Upper lobe of left lung (tissue), 6 donors: Measurements from ENCODE around the gene KCTD14. TPM values are rescaled to one million over a fixed set of nuclear protein-coding genes. Genes with fewer than 3 reads are reported as not detected.
A peak's percentile ranks its signal among the peaks of the same experiment; 100 is the strongest.
"Not testable (repeated sequence)": the region's sequence is repeated elsewhere in the genome, so short reads cannot be mapped to it uniquely, and the experiment has no call there.

Experiments used
- ATAC-seq, 2 donors: fragments of 200-7000 bp; cut with Tn5 transposase; one replicate each; pipeline ENCODE4 v1.9.1; 2022; ENCODE audit warnings: mild to moderate bottlenecking in 2 of 2, moderate library complexity in 2 of 2; ENCODE audit not compliant: low FRiP score in 2 of 2
- DNase-seq, 2 donors: peaks; one replicate each; pipeline ENCODE4 v3.0.0-alpha.2; 2019 to 2020
- H3K27ac ChIP-seq, 4 donors: fragments of 200-600 bp; sonication (generic); one replicate each; pipeline ENCODE4 v1.5.1; 2016 to 2019
- H3K27me3 ChIP-seq, 4 donors: fragments of 200-600 bp; sonication (generic); one replicate each; pipeline ENCODE4 v1.5.1; 2017 to 2019
- H3K36me3 ChIP-seq, 4 donors: fragments of 200-600 bp; sonication (generic); one replicate each; pipeline ENCODE4 v1.5.1; 2016 to 2019
- H3K4me1 ChIP-seq, 4 donors: fragments of 200-600 bp; sonication (generic); one replicate each; pipeline ENCODE4 v1.5.1; 2018 to 2019
- H3K4me3 ChIP-seq, 4 donors: fragments of 200-600 bp; sonication (generic); one replicate each; pipeline ENCODE4 v1.5.1; 2017 to 2019; ENCODE audit warnings: mild to moderate bottlenecking in 2 of 4, moderate library complexity in 1 of 4
- H3K9me3 ChIP-seq, 4 donors: fragments of 200-600 bp; sonication (generic); one replicate each; pipeline ENCODE4 v1.5.1; 2018 to 2019
- CTCF ChIP-seq, 6 experiments: fragments of 450-650 bp in 4 of 6; fragments of 200-600 bp in 2 of 6; sonication (generic) in 2 of 6; IDR thresholded peaks; one replicate each; pipeline ENCODE4 v1.5.1; 2016 to 2019; ENCODE audit warnings: antibody characterized with exemption in 6 of 6
- EP300 ChIP-seq, 4 donors: sonication (generic); formaldehyde crosslinking; IDR thresholded peaks; one replicate each; pipeline ENCODE4 v1.5.1; 2017; ENCODE audit warnings: antibody characterized with exemption in 4 of 4, control low read depth in 2 of 4
- POLR2A ChIP-seq, 4 donors: fragments of 450-650 bp; IDR thresholded peaks; one replicate each; pipeline ENCODE4 v1.5.1; 2016 to 2017; ENCODE audit warnings: antibody characterized with exemption in 4 of 4, mild to moderate bottlenecking in 2 of 4
- POLR2AphosphoS5 ChIP-seq, 2 donors: sonication (generic); formaldehyde crosslinking; IDR thresholded peaks; one replicate each; pipeline ENCODE4 v1.5.1; 2017; ENCODE audit warnings: antibody characterized with exemption in 2 of 2
- WGBS, 2 donors: methylation state at CpG; one replicate each; pipeline ENCODE4 v1.1.5; 2017 to 2018; 5-methylcytosine and 5-hydroxymethylcytosine counted together
- total RNA-seq, 6 donors: library from RNA; depleted of rRNA in 4 of 6; stranded (reverse); fragments of >200 nt in 4 of 6; gene quantifications; one replicate each; pipeline versions ENCODE4 v1.1.0 to v1.2.1, GENCODE V29; 2016 to 2021
- donor health status: DM: no; HTN: no; CAD: no; lungs with moderate emphysema.
- donor health status: DM: no; HTN: yes; CAD: no; lungs with severe emphysema.

The KCTD14 gene
- total RNA-seq, 6 donors from 2014 or later = 10.3 to 28.6 (median 24.3) TPM

GRCh38 chr11:78048561-78048960 is 25.5 kb upstream of the KCTD14 start:
- Histone ChIP-seq H3K9me3 (no peaks in the 10 kb centered on the region), H3K4me3 (no peak overlapping the region), H3K36me3 (no peaks in the 10 kb centered on the region), H3K4me1 (peaks cover 13 to 22% (median 17%) of the 10 kb centered on the region in 4 donors), H3K27ac (no peak overlapping the region), H3K27me3 (no peaks in the 10 kb centered on the region)
- TF ChIP-seq EP300 (IDR thresholded peaks at IDR 0.05) (no peak), CTCF (IDR thresholded peaks at IDR 0.05) (no peak), POLR2A (IDR thresholded peaks at IDR 0.05) (no peak), POLR2AphosphoS5 (IDR thresholded peaks at IDR 0.05) (no peak)
- DNase-seq = no peak
- no peak for ATAC-seq
- WGBS, 2 donors = 84 to 97% methylated on average over 3 of the region's 3 CpGs

DNA sequence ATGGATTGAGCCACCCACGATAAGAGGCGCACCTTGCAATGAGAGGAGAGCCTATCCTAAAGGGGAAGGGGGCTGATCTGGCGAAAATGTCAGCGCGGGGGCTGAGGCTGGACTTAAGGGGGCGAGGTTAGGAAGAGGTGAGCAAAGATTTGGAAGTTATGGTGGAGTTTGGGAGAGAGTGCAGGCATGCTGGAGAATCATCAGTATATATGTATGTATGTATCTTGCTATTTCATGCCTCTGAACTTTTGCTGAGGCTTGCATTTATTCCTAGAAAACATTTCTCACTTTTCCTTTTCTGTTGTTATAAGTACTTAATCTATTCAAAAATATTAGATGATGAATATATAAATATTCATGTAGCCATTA is 23.4 kb upstream of the KCTD14 start:
- Histone ChIP-seq H3K4me1 (peaks cover 13 to 22% (median 16%) of the 10 kb centered on the region in 4 donors), H3K9me3 (no peaks in the 10 kb centered on the region), H3K27me3 (no peaks in the 10 kb centered on the region), H3K36me3 (no peaks in the 10 kb centered on the region), H3K4me3 (no peak overlapping the region), H3K27ac (peak overlapping the region in 1 of 4 donors; percentile 24)
- ATAC-seq = no peak
- TF ChIP-seq POLR2A (IDR thresholded peaks at IDR 0.05) (no peak), POLR2AphosphoS5 (IDR thresholded peaks at IDR 0.05) (no peak), EP300 (IDR thresholded peaks at IDR 0.05) (no peak), CTCF (IDR thresholded peaks at IDR 0.05) (no peak)
- 23 to 35% methylated on average over 6 of the region's 6 CpGs for WGBS, 2 donors
- DNase-seq = no peak

GRCh38 chr11:78045851-78046485 is 22.9 kb upstream of the KCTD14 start:
- ATAC-seq (peak; percentile 92 to 96), DNase-seq (peak; percentile 82 to 97)
- 4% methylated on average over 25 to 28 of the region's 28 CpGs for WGBS, 2 donors
- peak; percentile 94 to 99 (median 96) for TF ChIP-seq CTCF (IDR thresholded peaks at IDR 0.05)
- TF ChIP-seq POLR2A (IDR thresholded peaks at IDR 0.05) = peak in 1 of 4 donors; percentile 13
- TF ChIP-seq POLR2AphosphoS5 (IDR thresholded peaks at IDR 0.05) = peak; percentile 43 to 65
- no peak for TF ChIP-seq EP300 (IDR thresholded peaks at IDR 0.05)
- H3K9me3 ChIP-seq = no peaks in the 10 kb centered on the region
- peaks cover 13 to 24% (median 15%) of the 10 kb centered on the region in 4 donors for H3K4me1 ChIP-seq
- H3K36me3 ChIP-seq = no peaks in the 10 kb centered on the region
- peak overlapping the region; percentile 24 to 75 (median 49) for H3K27ac ChIP-seq
- peak overlapping the region; percentile 2 to 52 (median 43) for H3K4me3 ChIP-seq
- no peaks in the 10 kb centered on the region for H3K27me3 ChIP-seq

- ATAC-seq (peak; percentile 7 to 84), DNase-seq (peak in 1 of 2 donors; percentile 92)
- no peaks in the 10 kb centered on the region for H3K9me3 ChIP-seq
- H3K4me1 ChIP-seq = peaks cover 21 to 37% (median 27%) of the 10 kb centered on the region in 4 donors
- no peak overlapping the region for H3K4me3 ChIP-seq
- H3K36me3 ChIP-seq = no peaks in the 10 kb centered on the region
- TF ChIP-seq EP300 (IDR thresholded peaks at IDR 0.05) (peak in 1 of 4 donors; percentile 52), POLR2A (IDR thresholded peaks at IDR 0.05) (no peak), POLR2AphosphoS5 (IDR thresholded peaks at IDR 0.05) (peak in 1 of 2 donors; percentile 23)
- peak overlapping the region in 3 of 4 donors; percentile 42 to 76 (median 67) for H3K27ac ChIP-seq
- H3K27me3 ChIP-seq = no peaks in the 10 kb centered on the region
- 75% methylated on average over 5 of the region's 5 CpGs for WGBS, 2 donors
Measured at GRCh38 chr11:78044706-78045105, 21.6 kb upstream of the KCTD14 start.

DNA sequence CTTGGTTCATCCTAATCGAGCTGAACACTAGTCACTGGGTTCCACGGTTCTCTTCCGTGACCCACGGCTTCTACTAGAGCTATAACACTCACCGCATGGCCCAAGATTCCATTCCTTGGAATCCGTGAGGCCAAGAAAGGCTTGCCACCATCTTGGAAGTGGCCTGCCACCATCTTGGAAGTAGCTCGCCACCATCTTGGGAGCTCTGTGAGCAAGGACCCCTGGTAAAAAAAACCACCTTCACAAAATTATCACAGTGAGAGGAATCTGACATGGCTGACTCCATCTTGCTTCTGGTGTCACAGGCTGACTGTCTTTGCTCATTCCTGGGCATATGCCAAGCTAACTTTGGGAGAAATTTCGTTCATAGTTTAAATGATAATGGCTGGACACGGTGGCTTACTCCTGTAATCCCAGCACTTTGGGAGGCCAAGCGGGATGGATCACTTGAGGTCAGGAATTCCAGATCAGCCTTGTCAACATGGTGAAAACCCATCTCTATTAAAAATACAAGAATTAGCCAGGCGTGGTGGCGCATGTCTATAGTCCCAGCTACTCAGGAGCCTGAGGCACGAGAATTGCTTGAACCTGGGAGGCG is 18.9 kb upstream of the KCTD14 start:
- 95 to 96% methylated on average over 14 of the region's 14 CpGs for WGBS, 2 donors
- no peaks in the 10 kb centered on the region for H3K27me3 ChIP-seq
- no peak for TF ChIP-seq EP300 (IDR thresholded peaks at IDR 0.05)
- no peak for TF ChIP-seq CTCF (IDR thresholded peaks at IDR 0.05)
- TF ChIP-seq POLR2A (IDR thresholded peaks at IDR 0.05) = no peak
- no peak for TF ChIP-seq POLR2AphosphoS5 (IDR thresholded peaks at IDR 0.05)
- H3K4me3 ChIP-seq = no peak overlapping the region
- peaks cover 23 to 60% (median 28%) of the 10 kb centered on the region in 4 donors for H3K4me1 ChIP-seq
- no peak overlapping the region for H3K27ac ChIP-seq
- no peaks in the 10 kb centered on the region for H3K9me3 ChIP-seq
- ATAC-seq (no peak), DNase-seq (no peak)
- no peaks in the 10 kb centered on the region for H3K36me3 ChIP-seq

- 97% methylated on average over 8 of the region's 8 CpGs for WGBS, 2 donors
Measured at GRCh38 chr11:78041380-78041719, 18.3 kb upstream of the KCTD14 start.

More at GRCh38 chr11:78041380-78041719, 18.3 kb upstream of the KCTD14 start:
- Histone ChIP-seq H3K27ac (peak overlapping the region in 1 of 4 donors; percentile 44), H3K4me1 (peaks cover 21 to 61% (median 27%) of the 10 kb centered on the region in 4 donors)
- not testable (repeated sequence) for DNase-seq, H3K27me3 ChIP-seq, H3K9me3 ChIP-seq, H3K36me3 ChIP-seq, ATAC-seq, H3K4me3 ChIP-seq
